CD4-positive, alpha-beta T cell treated with Interleukin-4 for 4 hours (primary cell): Measurements from ENCODE around the gene CHRNA1.

ENCODE experiments used
- DNase-seq: peaks from one replicate; pipeline ENCODE4 v3.0.0-alpha.2; 2020

CHRNA1 gene

GRCh38 chr2:174764280-174765255, at the start of gene CHRNA1:
Gene CHRNA1, minus strand, starts transcription at chr2:174764472. Its CDS starts 78 bp downstream, at chr2:174764394.
- no peak for DNase-seq

GRCh38 chr2:174812037-174812436, 47.8 kb upstream of the CHRNA1 start:
- DNase-seq: no peak

- no peak for DNase-seq
Observed at GRCh38 chr2:174807931-174808330, 43.7 kb upstream of the CHRNA1 start.

GRCh38 chr2:174805803-174806202, 41.5 kb upstream of the CHRNA1 start:
- no peak for DNase-seq

- no peak for DNase-seq
Observed at GRCh38 chr2:174802459-174802858, 38.2 kb upstream of the CHRNA1 start.

- no peak for DNase-seq
Observed at GRCh38 chr2:174800436-174801205, 36.3 kb upstream of the CHRNA1 start.

- no peak for DNase-seq
Observed at GRCh38 chr2:174798801-174799200, 34.5 kb upstream of the CHRNA1 start.

- DNase-seq: no peak
Observed at GRCh38 chr2:174797781-174798276, 33.6 kb upstream of the CHRNA1 start.

GRCh38 chr2:174796319-174796771, 32.1 kb upstream of the CHRNA1 start:
- no peak for DNase-seq

- DNase-seq: no peak
Observed at GRCh38 chr2:174794851-174795374, 30.6 kb upstream of the CHRNA1 start.

- no peak for DNase-seq
Observed at GRCh38 chr2:174792309-174793025, 28.2 kb upstream of the CHRNA1 start.

GRCh38 chr2:174791746-174792280, 27.5 kb upstream of the CHRNA1 start:
- no peak for DNase-seq

GRCh38 chr2:174791020-174791419, 26.7 kb upstream of the CHRNA1 start:
- no peak for DNase-seq

GRCh38 chr2:174789001-174789400, 24.7 kb upstream of the CHRNA1 start:
- no peak for DNase-seq

- no peak for DNase-seq
Observed at GRCh38 chr2:174788291-174788929, 24.1 kb upstream of the CHRNA1 start.

GRCh38 chr2:174787487-174788205, 23.4 kb upstream of the CHRNA1 start:
- no peak for DNase-seq

- DNase-seq: no peak
Observed at GRCh38 chr2:174786066-174786725, 21.9 kb upstream of the CHRNA1 start.

- no peak for DNase-seq
Observed at GRCh38 chr2:174785481-174785880, 21.2 kb upstream of the CHRNA1 start.

GRCh38 chr2:174784909-174785308, 20.6 kb upstream of the CHRNA1 start:
- no peak for DNase-seq

GRCh38 chr2:174784316-174784715, 20.0 kb upstream of the CHRNA1 start:
- no peak for DNase-seq
